NCI-H128 (cell line): Measurements from ENCODE around the gene FBXW8.

Experiments
- DNase-seq: peaks from one replicate; lab custom pipeline; 2025; ENCODE audit not compliant: unreplicated experiment; lab: John Stamatoyannopoulos, UW

FBXW8 gene

GRCh38 chr12:116990971-116991966 lies 80.5 kb downstream of the FBXW8 start:
- DNase-seq, result no peak

GRCh38 chr12:116996093-116996492 lies 85.3 kb downstream of the FBXW8 start:
- no peak for DNase-seq

- no peak for DNase-seq
Observed at GRCh38 chr12:116996621-116997020, 85.9 kb downstream of the FBXW8 start.

- DNase-seq, result no peak
Observed at GRCh38 chr12:116999066-116999465, 88.3 kb downstream of the FBXW8 start.

- no peak for DNase-seq
Observed at GRCh38 chr12:117000316-117000715, 89.6 kb downstream of the FBXW8 start.

GRCh38 chr12:117002051-117002817 lies 91.5 kb downstream of the FBXW8 start:
- DNase-seq, result no peak

- no peak for DNase-seq
Observed at GRCh38 chr12:117003883-117004404, 93.2 kb downstream of the FBXW8 start.

GRCh38 chr12:117005417-117006046 lies 94.8 kb downstream of the FBXW8 start:
- DNase-seq, result no peak

- no peak for DNase-seq
Observed at GRCh38 chr12:117006333-117006732, 95.6 kb downstream of the FBXW8 start.

- no peak for DNase-seq
Observed at GRCh38 chr12:117007577-117007976, 96.8 kb downstream of the FBXW8 start.

- no peak for DNase-seq
Observed at GRCh38 chr12:117009759-117010158, 99.0 kb downstream of the FBXW8 start.

GRCh38 chr12:117010693-117011451 lies 100.1 kb downstream of the FBXW8 start:
- no peak for DNase-seq

- no peak for DNase-seq
Observed at GRCh38 chr12:117011988-117012805, 101.4 kb downstream of the FBXW8 start.

GRCh38 chr12:117013726-117014125 lies 103.0 kb downstream of the FBXW8 start:
- no peak for DNase-seq

- DNase-seq, result no peak
Observed at GRCh38 chr12:117014342-117014887, 103.7 kb downstream of the FBXW8 start.

GRCh38 chr12:117015811-117016210 lies 105.1 kb downstream of the FBXW8 start:
- no peak for DNase-seq

GRCh38 chr12:117017807-117018206 lies 107.1 kb downstream of the FBXW8 start:
- no peak for DNase-seq

GRCh38 chr12:117018276-117018675 lies 107.5 kb downstream of the FBXW8 start:
- no peak for DNase-seq

GRCh38 chr12:117018685-117019084 lies 107.9 kb downstream of the FBXW8 start:
- no peak for DNase-seq
